Upper lobe of right lung (tissue), 1 donor: ENCODE results near the gene BMP7. TPM values are rescaled to one million over a fixed set of nuclear protein-coding genes. Genes with fewer than 3 reads are reported as not detected.

ENCODE experiments used
- ATAC-seq: fragments of 200-7000 bp; cut with Tn5 transposase; one replicate; pipeline ENCODE4 v1.9.1; 2020; ENCODE audit warnings: mild to moderate bottlenecking, moderate library complexity
- DNase-seq: peaks from one replicate; pipeline ENCODE4 v3.0.0-alpha.2; 2020
- H3K27ac ChIP-seq: fragments of 200-600 bp; one replicate; pipeline ENCODE4 v1.8.0; 2022
- H3K27me3 ChIP-seq: fragments of 200-600 bp; one replicate; pipeline ENCODE4 v1.8.0; 2022; ENCODE audit warnings: mild to moderate bottlenecking
- H3K36me3 ChIP-seq: fragments of 200-600 bp; one replicate; pipeline ENCODE4 v1.8.0; 2022
- H3K4me1 ChIP-seq: fragments of 200-600 bp; one replicate; pipeline ENCODE4 v1.8.0; 2022
- H3K4me3 ChIP-seq: fragments of 200-600 bp; one replicate; pipeline ENCODE4 v1.8.0; 2022; ENCODE audit warnings: mild to moderate bottlenecking
- H3K9me3 ChIP-seq: fragments of 200-600 bp; one replicate; pipeline ENCODE4 v1.8.0; 2022
- intact Hi-C: fragments of 100-400 bp; cut with DNase I; formaldehyde crosslinking; loops from one replicate; pipeline ENCODE4 v1.11.0; 2022
- total RNA-seq: library from RNA; stranded (reverse); fragmentation: NEBNext Ultra II Directional; extraction: Animal tissue kit (Norgen Biotek cat#: 25700); gene quantifications from one replicate; pipeline ENCODE4 v1.2.1, GENCODE V29; 2021
- TF ChIP-seq, protein P1 (sequence below): fragments of 200-600 bp; IDR thresholded peaks from one replicate; pipeline ENCODE4 v1.8.0; 2022; ENCODE audit warnings: antibody characterized with exemption
- donor health status: DM: no; HTN: yes; CAD: no; lungs with severe emphysema.

The BMP7 gene
- total RNA-seq, 1 donor from 2014 or later = 1.2 TPM

DNA sequence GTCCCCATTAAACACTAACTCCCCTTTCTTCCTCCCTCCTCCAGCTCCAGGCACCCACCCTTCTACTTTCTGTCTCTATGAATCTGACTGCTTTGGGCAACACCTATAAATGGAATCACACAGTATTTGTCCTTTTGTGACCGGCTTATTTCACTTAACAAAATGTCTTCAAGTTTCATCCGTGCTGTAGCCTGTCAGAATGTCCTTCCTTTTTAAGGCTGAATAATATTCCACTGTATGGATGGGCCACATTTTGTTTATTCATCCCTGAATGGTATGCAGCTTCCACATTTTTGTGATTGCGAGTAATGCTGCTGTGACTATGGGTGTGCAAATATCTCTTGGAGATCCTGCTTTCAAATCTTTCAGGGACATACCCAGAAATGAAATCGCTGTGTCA, 28.4 kb downstream of the BMP7 start:
- DNase-seq (no peak), ATAC-seq (no peak)
- Histone ChIP-seq H3K36me3 (no peaks in the 10 kb centered on the region), H3K4me1 (no peaks in the 10 kb centered on the region), H3K27ac (no peak overlapping the region), H3K9me3 (no peaks in the 10 kb centered on the region), H3K27me3 (peaks cover 10% of the 10 kb centered on the region), H3K4me3 (no peak overlapping the region)
- intact Hi-C loops = no loop called here
- TF ChIP-seq, protein P1, sequence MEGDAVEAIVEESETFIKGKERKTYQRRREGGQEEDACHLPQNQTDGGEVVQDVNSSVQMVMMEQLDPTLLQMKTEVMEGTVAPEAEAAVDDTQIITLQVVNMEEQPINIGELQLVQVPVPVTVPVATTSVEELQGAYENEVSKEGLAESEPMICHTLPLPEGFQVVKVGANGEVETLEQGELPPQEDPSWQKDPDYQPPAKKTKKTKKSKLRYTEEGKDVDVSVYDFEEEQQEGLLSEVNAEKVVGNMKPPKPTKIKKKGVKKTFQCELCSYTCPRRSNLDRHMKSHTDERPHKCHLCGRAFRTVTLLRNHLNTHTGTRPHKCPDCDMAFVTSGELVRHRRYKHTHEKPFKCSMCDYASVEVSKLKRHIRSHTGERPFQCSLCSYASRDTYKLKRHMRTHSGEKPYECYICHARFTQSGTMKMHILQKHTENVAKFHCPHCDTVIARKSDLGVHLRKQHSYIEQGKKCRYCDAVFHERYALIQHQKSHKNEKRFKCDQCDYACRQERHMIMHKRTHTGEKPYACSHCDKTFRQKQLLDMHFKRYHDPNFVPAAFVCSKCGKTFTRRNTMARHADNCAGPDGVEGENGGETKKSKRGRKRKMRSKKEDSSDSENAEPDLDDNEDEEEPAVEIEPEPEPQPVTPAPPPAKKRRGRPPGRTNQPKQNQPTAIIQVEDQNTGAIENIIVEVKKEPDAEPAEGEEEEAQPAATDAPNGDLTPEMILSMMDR = no peak

DNA sequence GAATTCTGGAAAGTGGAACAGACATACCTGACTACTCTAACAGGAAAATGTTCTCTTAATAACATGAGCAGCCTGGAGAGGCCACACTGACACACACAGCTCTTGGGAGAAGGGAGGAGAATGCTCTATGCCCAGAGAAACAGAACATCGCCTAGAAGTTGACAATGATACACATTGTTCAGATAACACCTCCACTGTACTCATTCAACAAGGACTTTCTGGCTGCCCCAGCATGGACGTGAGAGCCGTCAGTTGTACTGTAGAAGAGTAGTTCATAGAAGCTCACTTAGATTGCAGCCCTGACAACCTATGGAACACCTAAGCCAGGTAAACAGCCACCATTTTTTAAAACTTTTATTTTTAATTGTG, 28.9 kb downstream of the BMP7 start:
- Histone ChIP-seq H3K27ac (no peak overlapping the region), H3K36me3 (no peaks in the 10 kb centered on the region), H3K27me3 (peaks cover 10% of the 10 kb centered on the region), H3K4me1 (no peaks in the 10 kb centered on the region), H3K4me3 (no peak overlapping the region), H3K9me3 (no peaks in the 10 kb centered on the region)
- intact Hi-C loops = no loop called here
- TF ChIP-seq, protein P1 = no peak
- ATAC-seq (no peak), DNase-seq (no peak)

DNA sequence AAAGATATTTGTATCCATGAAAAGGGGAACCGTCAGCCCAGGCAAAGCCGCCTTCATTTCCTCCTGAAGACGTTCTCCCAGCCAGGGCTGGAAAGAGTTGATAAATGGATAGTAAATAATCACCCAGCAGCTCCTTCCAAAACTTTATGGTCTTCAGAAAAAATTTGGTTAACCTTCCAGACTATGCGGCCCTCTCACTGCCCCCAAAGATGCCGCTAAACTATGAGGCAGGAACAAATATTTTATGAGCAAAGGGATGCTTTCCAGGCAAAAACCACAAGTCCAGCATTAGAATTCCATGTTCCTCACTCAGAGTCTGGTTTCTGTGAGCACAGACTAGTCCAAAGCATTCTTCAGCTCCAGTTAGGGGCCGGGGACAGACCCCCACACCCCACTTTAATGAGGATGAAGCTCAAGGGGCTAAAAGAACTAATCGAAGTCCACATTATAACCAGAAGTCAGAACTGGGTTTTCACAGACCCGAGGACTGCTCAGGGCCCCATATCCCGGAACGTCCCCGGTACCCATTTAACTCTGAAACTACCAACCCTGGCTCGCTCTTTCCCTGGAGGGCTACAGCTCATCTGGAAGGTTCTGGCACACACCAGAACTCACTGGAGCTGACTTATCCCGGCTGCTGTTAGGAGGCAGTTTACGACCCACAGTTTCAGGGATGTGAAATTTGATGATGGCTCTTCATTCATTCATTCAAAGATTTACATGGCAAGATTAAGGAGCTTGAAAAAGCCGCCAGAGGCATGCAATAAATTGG, 29.4 kb downstream of the BMP7 start:
- no peak overlapping the region for H3K27ac ChIP-seq
- TF ChIP-seq, protein P1 = no peak
- no peaks in the 10 kb centered on the region for H3K36me3 ChIP-seq
- H3K27me3 ChIP-seq = peaks cover 10% of the 10 kb centered on the region
- H3K4me1 ChIP-seq = no peaks in the 10 kb centered on the region
- H3K9me3 ChIP-seq = no peaks in the 10 kb centered on the region
- ATAC-seq (no peak), DNase-seq (no peak)
- intact Hi-C loops = no loop called here
- no peak overlapping the region for H3K4me3 ChIP-seq

GRCh38 chr20:57234556-57235251, 31.7 kb downstream of the BMP7 start:
- no peaks in the 10 kb centered on the region for H3K9me3 ChIP-seq
- TF ChIP-seq, protein P1 = no peak
- H3K4me1 ChIP-seq = no peaks in the 10 kb centered on the region
- no peaks in the 10 kb centered on the region for H3K36me3 ChIP-seq
- DNase-seq = no peak
- no peak for ATAC-seq
- intact Hi-C loops = no loop called here
- H3K27me3 ChIP-seq = peaks cover 10% of the 10 kb centered on the region
- H3K4me3 ChIP-seq = no peak overlapping the region
- no peak overlapping the region for H3K27ac ChIP-seq

DNA sequence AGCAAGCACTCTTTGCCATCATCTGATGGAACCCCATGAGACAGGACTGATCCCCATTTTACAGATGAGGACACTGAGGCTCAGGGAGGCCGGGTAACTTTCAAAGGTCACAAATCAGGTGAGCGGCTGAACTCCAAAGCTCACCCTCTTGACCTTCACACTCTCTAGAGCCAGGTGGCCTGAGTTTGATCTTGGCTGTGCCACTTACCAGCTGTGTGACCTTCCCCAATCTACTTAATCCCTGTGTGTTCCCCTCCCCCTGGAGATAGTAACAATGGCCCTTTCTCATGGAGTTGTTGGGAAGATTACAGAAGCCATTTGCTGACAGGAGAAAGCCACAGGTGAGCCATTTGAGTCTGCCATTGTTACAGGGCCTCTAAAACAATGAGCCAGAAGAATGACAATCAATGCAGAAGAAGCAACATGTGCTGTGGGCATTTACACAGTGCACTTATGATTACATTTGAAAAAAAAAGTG, 34.5 kb downstream of the BMP7 start:
- Histone ChIP-seq H3K4me1 (no peaks in the 10 kb centered on the region), H3K9me3 (no peaks in the 10 kb centered on the region), H3K27me3 (peaks cover 10% of the 10 kb centered on the region), H3K36me3 (no peaks in the 10 kb centered on the region), H3K4me3 (no peak overlapping the region), H3K27ac (no peak overlapping the region)
- no peak for ATAC-seq
- intact Hi-C loops = no loop called here
- TF ChIP-seq, protein P1 = no peak
- no peak for DNase-seq
